H54 (cell line): ENCODE data around the gene ACADSB.

Source experiments
- DNase-seq: peaks from one replicate; pipeline ENCODE4 v3.0.0; 2011; ENCODE audit warnings: low spot score, mixed read lengths; ENCODE audit not compliant: insufficient read length
- FAIRE-seq: peaks from 3 replicates; lab custom pipeline; 2011; peaks lifted over from hg19 to GRCh38; lab: Jason Lieb, UNC
- POLR2A ChIP-seq: IDR thresholded peaks from 2 replicates; pipeline ENCODE4 v1.6.1; 2011; ENCODE audit warnings: low read depth, mild to moderate bottlenecking, low read length

ACADSB gene

GRCh38 chr10:123008355-123009104 lies at the start of gene ACADSB, which contains the start of gene IKZF5:
Gene ACADSB (plus strand): TSS chr10:123009006. CDS start chr10:123009030, 24 bp downstream.
Gene IKZF5 (minus strand): TSS chr10:123008795. CDS start chr10:122998625, 10,170 bp downstream.
- DNase-seq (peak; percentile 83), FAIRE-seq (no peak)

DNA sequence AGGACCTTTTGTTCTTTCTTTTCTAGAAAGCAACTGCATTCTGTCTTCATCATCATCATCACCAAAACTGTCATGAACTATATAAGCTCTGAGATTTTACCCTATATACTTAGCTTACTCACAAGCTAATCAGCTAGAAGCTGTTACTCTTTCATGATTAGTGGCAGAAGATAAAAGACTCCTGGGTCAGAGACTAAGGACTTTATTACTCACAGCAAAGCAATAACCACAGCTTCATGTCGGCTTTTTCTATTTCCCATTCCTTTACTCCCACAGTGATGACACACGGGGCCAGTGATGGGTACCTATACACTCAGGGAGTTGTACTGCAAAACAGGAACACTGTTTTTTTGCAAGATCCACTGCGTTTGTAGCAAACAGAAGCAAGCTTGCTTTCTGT lies 46.4 kb upstream of the ACADSB start:
- no peak for TF ChIP-seq POLR2A
- DNase-seq, result no peak
- no peak for FAIRE-seq

More at GRCh38 chr10:123008355-123009104, at the start of gene ACADSB, which contains the start of gene IKZF5:
- TF ChIP-seq POLR2A, result peak; percentile 78

GRCh38 chr10:122966879-122967278 lies 41.9 kb upstream of the ACADSB start:
- TF ChIP-seq POLR2A, result no peak
- no peak for FAIRE-seq
- DNase-seq, result no peak

DNA sequence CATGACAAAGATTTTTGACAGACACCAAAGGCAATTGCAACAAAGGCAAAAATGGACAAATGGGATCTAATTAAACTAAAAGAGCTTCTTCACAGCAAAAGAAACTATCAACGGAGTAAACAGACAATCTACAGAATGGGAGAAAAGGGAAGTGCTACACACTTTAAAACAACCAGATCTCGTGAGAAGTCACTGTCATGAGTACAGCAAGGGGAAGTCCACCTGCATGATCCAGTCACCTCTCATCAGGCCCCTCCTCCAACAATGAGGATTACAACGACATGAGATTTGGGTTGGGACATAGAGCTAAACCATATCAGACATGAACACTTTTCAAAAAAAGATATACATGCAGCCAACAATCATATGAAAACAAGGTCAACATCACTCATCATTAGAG lies 40.1 kb upstream of the ACADSB start:
- no peak for DNase-seq
- FAIRE-seq, result no peak

GRCh38 chr10:122974023-122974422 lies 34.8 kb upstream of the ACADSB start:
- DNase-seq, result no peak
- no peak for FAIRE-seq
- no peak for TF ChIP-seq POLR2A

More for the DNA sequence above, 40.1 kb upstream of the ACADSB start:
- no peak for TF ChIP-seq POLR2A

- no peak for TF ChIP-seq POLR2A
- no peak for FAIRE-seq
- DNase-seq, result no peak
Observed at GRCh38 chr10:122974543-122975064, 34.2 kb upstream of the ACADSB start.

- FAIRE-seq, result no peak
- peak; percentile 55; the same call in 1 of the 2 replicates for TF ChIP-seq POLR2A
Observed at GRCh38 chr10:122980209-122981065, 28.4 kb upstream of the ACADSB start, which contains the start of gene PSTK. Gene PSTK (plus strand): TSS chr10:122980401. CDS start chr10:122980480, 79 bp downstream.

DNA sequence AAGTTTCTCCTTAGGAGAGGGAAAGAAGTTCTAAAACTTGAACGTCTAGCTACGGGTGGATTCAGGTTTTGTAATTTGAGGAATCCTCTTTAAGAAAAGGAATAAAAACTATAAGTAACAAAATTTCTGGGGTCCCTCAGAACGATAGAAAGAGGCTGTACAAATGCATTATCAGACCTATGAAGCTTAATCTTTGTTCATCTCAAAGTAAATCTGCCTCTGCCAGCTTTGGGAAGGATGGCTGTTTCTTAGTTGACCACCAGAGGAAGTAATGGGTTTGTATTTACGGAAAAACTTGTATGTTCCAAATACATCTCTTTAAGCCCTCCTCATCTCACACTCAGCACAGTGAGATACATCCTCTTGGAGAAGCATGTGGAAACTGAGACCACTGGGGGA lies 27.7 kb upstream of the ACADSB start:
- no peak for TF ChIP-seq POLR2A
- DNase-seq, result no peak
- FAIRE-seq, result no peak

More at GRCh38 chr10:122980209-122981065, 28.4 kb upstream of the ACADSB start, which contains the start of gene PSTK:
- DNase-seq, result peak; percentile 75

DNA sequence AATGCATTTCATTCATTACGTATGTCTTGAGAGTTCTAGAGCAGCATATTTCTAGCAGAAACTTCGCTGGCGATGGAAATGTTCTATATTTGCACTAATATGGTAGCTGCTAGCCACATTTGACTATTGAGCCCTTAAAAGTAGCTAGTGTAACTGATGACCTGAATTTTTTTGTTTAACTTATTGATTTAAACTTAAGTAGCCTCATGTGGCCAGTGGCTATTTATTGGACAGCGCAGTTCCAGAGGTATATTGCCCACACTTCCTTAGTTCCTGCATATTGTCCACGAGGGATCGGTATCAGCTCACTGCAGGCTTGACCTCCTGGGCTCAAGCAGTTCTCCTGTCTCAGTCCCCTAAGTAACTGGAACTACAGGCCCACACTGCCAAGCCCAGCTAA lies 24.9 kb upstream of the ACADSB start:
- no peak for DNase-seq
- TF ChIP-seq POLR2A, result no peak
- no peak for FAIRE-seq

DNA sequence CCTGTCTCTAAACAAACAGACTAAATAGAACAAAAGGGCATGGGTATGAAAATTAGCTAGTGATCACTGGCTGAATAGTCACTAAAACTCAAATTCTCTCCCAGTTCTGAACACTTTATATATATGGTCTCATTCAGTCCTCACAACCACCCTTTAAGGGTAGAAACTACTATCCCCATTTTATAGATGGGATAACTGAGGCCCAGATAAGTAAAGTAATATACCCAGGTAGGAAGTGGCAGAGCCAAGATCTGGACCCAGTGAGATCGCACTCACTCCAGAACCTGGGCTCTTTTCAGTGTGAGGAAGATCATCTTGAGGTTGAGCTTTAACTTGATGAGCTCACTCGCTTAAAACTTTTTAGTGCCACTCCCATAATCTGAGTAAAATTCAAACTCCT lies 24.1 kb upstream of the ACADSB start:
- DNase-seq (no peak), FAIRE-seq (no peak)
- no peak for TF ChIP-seq POLR2A

GRCh38 chr10:122986335-122986734 lies 22.5 kb upstream of the ACADSB start:
- no peak for TF ChIP-seq POLR2A
- DNase-seq, result no peak
- no peak for FAIRE-seq

DNA sequence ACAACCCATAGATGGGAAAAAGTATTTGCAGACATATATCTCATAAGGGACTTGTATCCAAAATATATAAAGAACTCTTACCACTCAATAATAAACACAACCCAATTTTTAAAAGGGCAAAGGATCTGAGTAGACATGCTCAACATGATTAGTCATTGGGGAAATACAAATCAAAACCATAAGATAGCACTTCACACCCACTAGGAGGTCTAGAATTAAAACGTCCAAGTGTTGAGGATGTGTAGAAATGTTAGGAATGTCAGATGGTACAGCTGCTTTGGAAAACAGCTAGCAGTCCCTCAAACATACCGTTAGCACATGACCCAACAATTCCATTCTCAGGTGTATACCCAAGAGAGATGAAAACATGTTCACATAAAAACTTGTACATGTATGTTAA lies 20.3 kb upstream of the ACADSB start:
- FAIRE-seq, result no peak
- no peak for DNase-seq
- TF ChIP-seq POLR2A, result no peak

DNA sequence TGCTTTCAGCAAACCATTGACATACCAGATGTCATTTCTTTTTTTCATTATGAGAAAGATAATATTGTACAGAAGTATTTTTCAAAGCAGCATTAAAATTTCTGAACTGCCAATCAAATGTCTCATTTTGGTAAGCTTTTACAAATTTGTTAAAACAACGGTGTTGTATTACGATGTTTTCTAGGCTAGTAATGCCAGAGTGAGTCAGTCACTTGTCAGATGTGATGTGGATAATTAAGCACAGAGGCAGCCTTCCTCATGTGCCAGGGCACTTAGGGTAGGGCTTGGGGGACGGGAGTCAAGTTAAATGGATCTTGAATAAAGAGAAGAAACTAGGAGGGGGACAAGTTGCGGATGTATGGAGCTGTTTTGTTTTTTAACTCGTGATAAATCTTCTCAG lies 18.5 kb upstream of the ACADSB start:
- TF ChIP-seq POLR2A, result no peak
- FAIRE-seq (no peak), DNase-seq (no peak)
